Chondrocyte (in vitro differentiated cells): ENCODE results near the gene MND1. TPM values are rescaled to one million over a fixed set of nuclear protein-coding genes. Genes with fewer than 3 reads are reported as not detected.

Experiments used
- DNase-seq: peaks from one replicate; pipeline ENCODE4 v3.0.0; 2021; ENCODE audit warnings: mixed read lengths, low spot score
- H3K27ac Mint-ChIP-seq: one replicate; pipeline ENCODE4 v1.8.0; 2021; ENCODE audit warnings: mild to moderate bottlenecking, moderate library complexity, mixed read lengths; ENCODE audit not compliant: unreplicated experiment
- H3K27me3 Mint-ChIP-seq: 2 replicates; pipeline ENCODE4 v1.8.0; 2021; ENCODE audit warnings: low read depth, mixed read lengths
- H3K36me3 Mint-ChIP-seq: 2 replicates; pipeline ENCODE4 v1.8.0; 2021; ENCODE audit warnings: low read depth, mixed read lengths
- H3K4me1 Mint-ChIP-seq: 2 replicates; pipeline ENCODE4 v1.8.0; 2021; ENCODE audit warnings: low read depth, mild to moderate bottlenecking, mixed read lengths
- H3K4me3 Mint-ChIP-seq: one replicate; pipeline ENCODE4 v1.8.0; 2021; ENCODE audit warnings: mild to moderate bottlenecking, moderate library complexity, mixed read lengths; ENCODE audit not compliant: unreplicated experiment
- H3K9me3 Mint-ChIP-seq: 2 replicates; pipeline ENCODE4 v1.8.0; 2021; ENCODE audit warnings: low read depth, mixed read lengths
- CTCF ChIP-seq: fragments of 200-600 bp; sonication (generic); IDR thresholded peaks from 2 replicates; pipeline ENCODE4 v1.5.0; 2021; ENCODE audit warnings: antibody characterized with exemption, mild to moderate bottlenecking, moderate library complexity
- total RNA-seq: library from RNA; stranded (reverse); gene quantifications from 3 replicates; pipeline ENCODE4 v1.2.1, GENCODE V29; 2021

MND1 gene
- total RNA-seq, 1 donor from 2014 or later = 0.90 TPM

DNA sequence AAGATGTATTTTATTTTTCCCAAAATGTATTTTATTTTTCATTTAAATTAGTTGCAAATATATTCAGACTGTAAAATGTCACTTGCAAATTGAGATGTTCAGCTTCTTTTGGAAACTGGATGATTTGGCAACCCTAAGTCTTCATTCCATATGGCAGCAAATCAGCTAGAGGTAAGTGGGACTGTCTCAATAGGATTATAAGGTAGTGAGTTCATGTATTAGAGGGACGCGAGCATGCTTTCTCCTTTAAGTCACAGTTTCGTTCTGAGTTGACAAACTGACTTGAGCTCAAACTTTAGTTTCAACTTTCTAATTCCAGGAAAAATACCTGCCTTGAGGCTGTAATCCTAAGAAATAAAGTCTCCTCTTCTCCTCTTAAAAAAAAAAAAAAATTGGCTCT, 77.5 kb downstream of the MND1 start:
- no peak for DNase-seq
- no peaks in the 10 kb centered on the region for H3K36me3 Mint-ChIP-seq
- peaks cover 5% of the 10 kb centered on the region for H3K4me1 Mint-ChIP-seq
- H3K4me3 Mint-ChIP-seq = no peak overlapping the region
- H3K9me3 Mint-ChIP-seq = no peaks in the 10 kb centered on the region
- no peak for TF ChIP-seq CTCF
- no peaks in the 10 kb centered on the region for H3K27me3 Mint-ChIP-seq
- H3K27ac Mint-ChIP-seq = no peak overlapping the region

DNA sequence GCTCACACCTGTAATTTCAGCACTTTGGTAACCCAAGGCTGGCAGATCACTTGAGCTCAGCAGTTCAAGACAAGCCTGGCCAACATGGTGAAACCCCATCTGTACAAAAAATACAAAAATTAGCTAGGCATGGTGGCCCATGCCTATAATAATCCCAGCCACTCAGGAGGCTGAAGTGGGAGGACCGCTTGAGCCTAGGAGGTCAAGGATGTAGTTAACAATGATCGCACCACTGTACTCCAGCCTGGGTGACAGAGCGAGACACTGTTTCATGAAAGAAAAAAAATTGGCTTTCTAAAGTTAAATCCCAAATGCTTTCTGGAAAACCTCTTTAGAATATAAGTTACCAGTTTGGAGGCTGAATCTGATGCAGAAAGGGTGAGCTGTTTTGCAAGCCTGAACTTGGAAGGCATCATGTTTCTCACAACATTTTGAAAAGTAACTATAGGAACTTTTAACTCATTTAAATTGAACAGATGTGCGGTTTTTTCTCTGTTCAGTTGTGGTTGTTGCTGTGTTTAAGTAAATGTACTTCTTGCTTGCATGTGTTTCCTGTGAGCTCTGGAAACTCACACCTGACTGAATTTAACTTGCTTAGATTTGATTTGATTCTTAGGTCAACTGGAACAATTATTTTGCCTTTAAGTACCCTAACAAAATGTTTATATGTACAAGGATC, 81.9 kb downstream of the MND1 start:
- Mint-ChIP-seq H3K27ac (no peak overlapping the region), H3K4me3 (no peak overlapping the region), H3K36me3 (no peaks in the 10 kb centered on the region), H3K27me3 (no peaks in the 10 kb centered on the region), H3K9me3 (no peaks in the 10 kb centered on the region), H3K4me1 (peaks cover 25% of the 10 kb centered on the region)
- TF ChIP-seq CTCF = no peak
- DNase-seq = no peak

- Mint-ChIP-seq H3K9me3 (no peaks in the 10 kb centered on the region), H3K27ac (no peak overlapping the region), H3K4me1 (peaks cover 25% of the 10 kb centered on the region), H3K4me3 (no peak overlapping the region), H3K36me3 (no peaks in the 10 kb centered on the region), H3K27me3 (no peaks in the 10 kb centered on the region)
- DNase-seq = no peak
- TF ChIP-seq CTCF = no peak
Measured at GRCh38 chr4:153427363-153428071, 83.0 kb downstream of the MND1 start.

GRCh38 chr4:153428941-153429475, 84.5 kb downstream of the MND1 start:
- Mint-ChIP-seq H3K36me3 (no peaks in the 10 kb centered on the region), H3K4me1 (peaks cover 28% of the 10 kb centered on the region), H3K27me3 (no peaks in the 10 kb centered on the region), H3K27ac (peak overlapping the region; percentile 25), H3K9me3 (no peaks in the 10 kb centered on the region), H3K4me3 (no peak overlapping the region)
- TF ChIP-seq CTCF = no peak
- no peak for DNase-seq

DNA sequence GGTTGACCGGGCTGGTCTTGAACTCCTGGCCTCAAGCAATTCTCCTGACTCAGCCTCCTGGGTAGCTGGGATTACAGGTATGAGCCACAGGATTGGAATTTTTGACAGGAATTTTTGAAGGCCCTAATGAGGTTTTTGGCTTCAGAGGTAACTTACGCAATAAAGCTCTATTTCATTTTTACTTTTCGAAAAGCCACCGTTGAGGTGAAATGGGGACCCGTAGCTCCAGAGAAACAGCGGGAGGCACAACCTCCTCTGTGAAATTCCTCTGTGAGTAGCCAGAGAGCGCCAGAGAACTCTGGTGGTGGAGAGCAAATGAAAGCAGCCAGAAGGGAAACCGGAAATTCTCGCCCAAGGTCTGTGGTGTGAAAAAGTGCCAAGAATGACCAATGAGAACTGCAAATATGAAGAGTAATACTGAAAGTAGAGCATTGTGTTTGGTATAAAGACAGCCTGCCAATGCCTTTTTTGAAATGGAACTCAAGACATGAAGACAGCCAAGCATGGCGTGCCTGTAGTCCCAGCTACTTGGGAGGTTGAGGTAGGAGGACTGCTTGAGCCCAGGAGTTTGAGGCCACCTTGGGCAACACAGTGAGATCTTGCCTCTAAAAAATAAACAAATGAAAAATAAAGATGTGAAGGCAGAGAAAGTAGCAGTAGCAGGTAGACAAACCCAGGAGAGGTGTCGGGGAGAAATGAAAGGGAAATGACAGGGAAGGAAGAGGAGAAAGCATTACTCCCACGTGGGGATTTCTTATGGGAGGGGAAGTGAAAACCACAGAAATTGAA, 88.7 kb downstream of the MND1 start:
- H3K27me3 Mint-ChIP-seq = no peaks in the 10 kb centered on the region
- DNase-seq = no peak
- no peaks in the 10 kb centered on the region for H3K36me3 Mint-ChIP-seq
- H3K4me1 Mint-ChIP-seq = peaks cover 21% of the 10 kb centered on the region
- H3K27ac Mint-ChIP-seq = no peak overlapping the region
- TF ChIP-seq CTCF = peak; percentile 73
- no peak overlapping the region for H3K4me3 Mint-ChIP-seq
- no peaks in the 10 kb centered on the region for H3K9me3 Mint-ChIP-seq
